Left colon (tissue), 2 donors: Measurements from ENCODE around the gene JMJD1C. TPM values are rescaled to one million over a fixed set of nuclear protein-coding genes. Genes with fewer than 3 reads are reported as not detected.

Experiments
- ATAC-seq: fragments of 200-7000 bp; cut with Tn5 transposase; one replicate; pipeline ENCODE4 v1.9.1; 2020; ENCODE audit warnings: mild to moderate bottlenecking, moderate library complexity
- DNase-seq, 2 donors: peaks; one replicate each; pipeline ENCODE4 v3.0.0-alpha.2; 2020
- intact Hi-C, 2 donors: fragments of 100-400 bp; cut with DNase I in 1 of 2; cut with micrococcal nuclease in 1 of 2; formaldehyde crosslinking; loops; one replicate each; pipeline versions ENCODE4 v1.11.2 to v1.14.0; 2022; cut with DNase I, micrococcal nuclease
- total RNA-seq, 2 donors: library from RNA; stranded (reverse); fragmentation: NEBNext Ultra II Directional; extraction: Animal tissue kit (Norgen Biotek cat#: 25700); gene quantifications; one replicate each; pipeline ENCODE4 v1.2.1, GENCODE V29; 2021
- donor health status: DM: no; HTN: no; CAD: no.
- donor health status: DM: yes; HTN: yes; CAD: no.

Gene JMJD1C
- total RNA-seq, 2 donors from 2014 or later: 56.1 to 75.0 TPM

DNA sequence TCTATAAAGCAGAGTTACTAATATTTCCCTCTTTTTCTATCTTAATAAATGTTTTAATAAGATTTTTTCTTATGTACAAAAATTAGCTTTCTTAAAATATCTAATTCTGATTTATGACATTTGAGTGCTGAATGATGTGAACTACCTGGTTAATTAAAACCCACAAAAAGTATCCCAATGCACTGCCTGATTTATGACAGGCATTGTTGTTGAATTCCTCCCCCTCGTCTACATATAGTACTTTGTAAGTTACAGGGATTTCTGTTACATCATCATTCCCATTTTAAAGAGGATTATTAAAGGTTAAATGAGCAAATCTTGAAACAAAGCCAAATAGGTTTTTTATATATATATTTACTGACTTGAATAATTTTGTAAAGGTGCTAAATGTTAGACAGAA lies 241.5 kb downstream of the JMJD1C start:
- ATAC-seq: no peak
- no peak for DNase-seq
- intact Hi-C loops: no loop called here

DNA sequence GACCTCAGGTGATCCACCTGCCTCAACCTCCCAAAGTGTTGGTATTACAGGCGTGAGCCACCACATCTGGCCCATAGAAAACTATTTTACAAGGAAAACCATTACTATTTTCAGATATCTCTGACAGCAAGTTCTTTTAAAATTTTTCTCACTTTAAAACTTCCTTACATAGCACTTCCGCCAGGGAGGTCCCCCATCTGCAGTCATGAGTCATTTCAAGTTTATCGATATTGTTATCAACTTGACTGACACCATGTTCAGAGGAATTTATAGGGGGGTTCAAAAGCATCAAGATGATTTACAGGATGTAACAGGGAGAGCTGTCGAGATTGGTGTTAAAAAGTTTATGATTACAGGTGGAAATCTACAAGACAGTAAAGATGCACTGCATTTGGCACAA lies 243.8 kb downstream of the JMJD1C start:
- DNase-seq: no peak
- intact Hi-C loops: no loop called here
- no peak for ATAC-seq

DNA sequence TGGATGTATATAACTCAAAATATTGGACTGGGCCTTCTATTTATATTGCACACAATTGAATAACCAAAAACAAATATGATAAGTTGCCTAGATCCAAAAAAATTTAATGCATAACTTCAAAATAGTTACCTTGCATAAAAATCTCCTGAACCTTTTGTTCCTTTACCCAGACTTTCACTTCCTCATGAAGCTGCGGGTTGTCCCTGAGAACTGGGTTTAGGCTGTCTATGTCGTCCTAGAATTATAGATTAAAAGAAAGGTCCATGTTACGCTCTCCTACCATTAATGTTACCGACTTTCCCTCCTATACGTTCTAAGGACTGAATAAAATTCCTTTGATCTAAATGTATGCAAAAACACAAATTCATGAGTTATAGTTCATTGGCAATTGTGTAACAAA lies 246.0 kb downstream of the JMJD1C start:
- intact Hi-C loops: loop anchor here in 1 of 2 donors (5.0 kb wide), 1 partner anchor 408 kb away; no protein-coding TSS in a partner anchor
- no peak for ATAC-seq
- DNase-seq: no peak

GRCh38 chr10:63217120-63217605 lies 248.6 kb downstream of the JMJD1C start:
- DNase-seq: no peak
- intact Hi-C loops: loop anchor here in 1 of 2 donors (2.0 to 5.0 kb wide), 2 partner anchors 410 to 502 kb away; no protein-coding TSS in a partner anchor
- peak; percentile 86 for ATAC-seq

DNA sequence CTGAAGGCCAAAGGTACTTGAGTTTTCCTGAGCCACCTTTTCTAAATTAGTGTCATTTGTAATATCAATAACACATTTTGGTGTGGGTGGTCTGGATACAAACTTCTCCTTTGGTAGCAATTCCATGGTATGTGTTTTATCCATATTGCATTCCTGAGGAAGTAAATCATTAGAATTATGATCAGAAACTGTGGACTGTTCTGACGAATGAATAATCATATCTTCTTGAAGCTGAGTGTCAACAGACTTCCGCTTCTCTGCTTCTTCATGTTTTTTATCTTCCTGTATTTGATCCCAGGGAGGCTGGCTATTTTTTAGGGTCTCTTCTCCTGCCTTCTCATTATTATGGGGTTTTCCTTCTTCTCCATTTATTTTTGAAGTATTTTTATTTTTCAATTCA lies 251.2 kb downstream of the JMJD1C start:
- intact Hi-C loops: no loop called here
- DNase-seq: no peak
- ATAC-seq: no peak

DNA sequence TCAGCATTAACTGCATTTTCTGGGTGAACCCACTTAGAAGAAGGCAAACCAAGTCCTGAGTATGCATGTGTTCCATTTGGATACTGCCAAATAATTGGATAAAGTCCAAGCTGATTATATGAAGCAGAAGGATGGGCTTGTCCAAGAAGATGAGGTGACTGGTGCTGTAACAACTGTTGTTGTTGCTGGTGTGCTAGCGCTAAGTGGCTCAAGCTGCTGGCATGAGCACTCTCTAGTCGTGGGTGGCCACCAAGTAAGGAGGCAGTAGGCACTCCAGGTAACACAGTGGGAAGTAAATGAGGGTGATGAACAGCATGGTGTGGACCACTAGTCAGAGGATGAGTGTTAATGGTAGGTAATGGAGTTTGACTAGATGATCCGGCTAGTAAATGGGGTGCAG lies 252.3 kb downstream of the JMJD1C start:
- ATAC-seq (no peak), DNase-seq (no peak)
- intact Hi-C loops: no loop called here

- intact Hi-C loops: no loop called here
- DNase-seq (no peak), ATAC-seq (no peak)
Measured at GRCh38 chr10:63210611-63211196, 255.1 kb downstream of the JMJD1C start.

- ATAC-seq (no peak), DNase-seq (no peak)
- intact Hi-C loops: no loop called here
Measured at GRCh38 chr10:63209705-63210104, 256.1 kb downstream of the JMJD1C start.

- intact Hi-C loops: no loop called here
- DNase-seq: no peak
Measured at GRCh38 chr10:63208986-63209385, 256.8 kb downstream of the JMJD1C start.

DNA sequence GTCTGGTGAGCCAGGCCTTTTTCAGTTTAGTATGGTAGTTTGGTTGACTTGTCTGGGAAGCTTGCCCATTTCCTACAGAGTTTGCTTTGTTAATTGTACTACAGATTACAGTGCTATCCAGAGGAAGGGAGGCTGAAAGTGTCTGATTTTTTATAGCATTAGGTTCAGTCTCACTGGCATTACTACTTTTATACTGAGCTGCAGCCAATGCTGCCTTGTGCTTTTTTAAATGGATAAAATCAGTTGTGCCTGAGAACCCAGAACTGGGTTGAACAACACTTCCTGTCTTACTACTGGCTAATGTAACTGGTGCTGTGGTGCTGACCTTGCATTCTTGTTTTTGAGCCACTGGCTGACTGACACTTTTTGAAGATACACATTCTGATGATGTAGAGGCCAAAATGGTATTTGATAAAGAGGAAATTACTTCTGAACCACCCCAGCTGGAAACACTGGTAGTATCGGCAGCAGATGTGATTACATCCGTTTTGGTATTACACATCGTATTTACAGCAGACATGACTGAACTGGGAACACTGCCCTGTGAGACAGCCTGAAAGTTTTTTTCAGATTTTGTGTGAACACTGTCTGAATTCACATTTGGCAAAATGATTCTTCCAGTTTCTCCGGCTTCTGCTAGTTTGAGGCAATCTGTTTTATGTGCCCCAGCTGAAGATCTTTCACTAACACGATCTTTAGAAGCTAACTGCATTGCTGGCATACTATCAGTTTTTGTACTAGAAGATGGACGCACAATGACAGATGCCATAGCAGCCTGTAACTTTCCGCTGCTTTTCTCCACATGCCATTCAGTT lies 258.6 kb downstream of the JMJD1C start:
- intact Hi-C loops: no loop called here
- no peak for DNase-seq

More at GRCh38 chr10:63208986-63209385, 256.8 kb downstream of the JMJD1C start:
- no peak for ATAC-seq

GRCh38 chr10:63206576-63206975 lies 259.2 kb downstream of the JMJD1C start:
- intact Hi-C loops: no loop called here
- DNase-seq: no peak

More for the DNA sequence above, 258.6 kb downstream of the JMJD1C start:
- ATAC-seq: peak; percentile 91

DNA sequence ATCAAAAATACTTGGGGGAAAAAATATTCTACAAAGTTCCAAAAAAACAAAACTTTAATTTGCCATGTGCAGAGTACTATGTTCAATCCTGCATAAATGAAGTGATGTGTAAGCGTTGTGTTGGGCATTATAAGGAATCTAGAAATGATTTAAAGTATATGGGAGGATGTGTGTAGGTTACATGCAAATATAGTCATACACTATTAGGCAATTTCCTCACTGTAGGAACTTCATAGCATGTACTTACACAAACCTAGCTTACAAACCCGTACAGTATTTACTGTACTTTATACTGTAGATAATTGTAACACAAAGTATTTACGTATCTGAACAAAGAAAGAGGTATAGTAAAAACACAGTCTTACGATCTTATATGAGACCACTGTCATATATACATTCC lies 260.4 kb downstream of the JMJD1C start:
- ATAC-seq: no peak
- no peak for DNase-seq
- intact Hi-C loops: no loop called here

More at GRCh38 chr10:63206576-63206975, 259.2 kb downstream of the JMJD1C start:
- ATAC-seq: no peak

DNA sequence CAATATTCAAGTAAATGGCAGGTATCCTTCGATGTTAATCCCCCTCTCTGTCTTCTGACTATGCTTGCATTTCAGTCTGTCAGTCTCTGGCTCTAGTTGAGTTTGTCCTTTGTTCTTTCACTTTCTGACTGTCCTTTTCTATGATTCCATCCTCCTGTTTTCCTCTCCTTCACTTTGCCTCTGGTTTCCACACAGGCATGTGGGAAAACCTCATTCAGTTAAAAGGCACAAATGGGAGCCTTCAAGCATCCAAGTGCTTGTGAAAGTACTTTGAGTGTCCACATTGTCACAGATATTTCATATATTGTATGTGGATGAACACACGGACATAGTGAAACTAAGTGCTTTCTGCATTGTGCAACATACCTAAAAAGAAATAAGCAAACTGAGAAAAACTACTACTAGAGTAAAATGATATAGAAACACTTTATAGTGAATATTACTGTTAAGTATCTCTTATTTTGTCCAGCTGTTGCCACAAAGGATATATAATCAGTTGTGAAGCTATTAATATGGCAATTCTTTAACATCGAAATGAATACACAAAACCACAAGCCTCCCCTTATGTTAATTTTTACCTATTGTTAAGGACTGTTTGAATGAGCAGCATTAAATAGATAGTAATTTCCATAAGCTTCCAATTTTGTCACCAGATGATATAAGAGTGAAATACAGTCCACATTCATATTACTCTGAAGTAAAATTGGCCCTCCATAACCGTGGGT lies 260.9 kb downstream of the JMJD1C start:
- ATAC-seq: no peak
- intact Hi-C loops: no loop called here
- DNase-seq: no peak

DNA sequence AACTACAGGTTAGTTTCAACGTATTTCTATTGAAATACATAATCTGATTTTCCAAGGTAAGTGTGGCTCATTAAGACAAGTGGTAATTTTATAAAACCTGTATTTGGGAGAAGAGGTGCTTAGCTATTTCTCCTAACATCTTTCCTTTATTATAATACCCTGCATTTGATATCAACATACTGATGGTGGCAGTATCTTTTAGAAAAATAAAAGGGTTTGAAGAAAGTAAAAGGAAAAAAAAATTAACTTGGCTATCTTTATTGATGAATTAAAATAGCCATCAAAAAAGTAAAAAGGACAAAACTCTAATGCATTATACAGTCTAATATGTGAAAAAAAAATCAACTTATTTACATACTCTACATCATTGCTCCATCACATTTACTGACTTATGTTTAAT lies 264.7 kb downstream of the JMJD1C start:
- no peak for DNase-seq
- intact Hi-C loops: no loop called here
- ATAC-seq: no peak

DNA sequence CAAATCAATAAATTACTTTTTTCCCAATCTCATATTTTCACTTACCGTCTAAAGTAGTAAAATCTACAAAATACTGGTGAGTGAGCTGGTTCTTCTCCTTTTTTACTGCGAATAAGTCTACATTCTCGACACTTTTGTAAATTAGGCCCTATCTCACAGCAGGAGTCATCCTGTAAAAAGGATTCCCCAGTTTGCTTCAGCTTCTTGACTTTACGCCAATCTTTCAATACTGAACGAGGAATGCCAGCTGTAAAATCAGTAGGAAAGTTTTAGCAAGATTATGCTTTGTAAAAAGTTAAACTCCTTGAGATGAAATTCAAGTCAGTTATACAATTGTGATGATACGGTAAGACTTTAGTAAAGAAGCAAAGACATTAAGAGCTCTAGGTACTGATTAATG lies 265.3 kb downstream of the JMJD1C start:
- ATAC-seq (no peak), DNase-seq (no peak)
- intact Hi-C loops: no loop called here

DNA sequence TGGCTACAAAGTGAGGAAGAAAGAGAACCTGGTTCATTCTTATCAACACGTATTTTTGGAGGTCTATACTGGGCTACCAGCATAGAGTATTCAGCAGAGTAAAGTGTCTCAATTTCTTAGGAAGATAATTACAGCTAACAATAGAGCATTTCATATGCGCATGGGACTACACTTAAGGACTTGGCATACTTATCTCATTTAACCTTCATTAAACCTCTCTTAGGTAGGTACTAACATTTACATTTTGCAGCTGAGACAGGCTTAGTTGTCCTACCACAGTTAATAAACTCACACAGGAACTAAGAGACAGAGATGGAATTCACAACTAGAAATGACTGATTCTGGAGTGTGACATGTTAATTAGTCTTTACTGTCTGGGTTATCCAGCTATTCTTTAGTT lies 266.1 kb downstream of the JMJD1C start:
- DNase-seq (no peak), ATAC-seq (no peak)
- intact Hi-C loops: no loop called here

DNA sequence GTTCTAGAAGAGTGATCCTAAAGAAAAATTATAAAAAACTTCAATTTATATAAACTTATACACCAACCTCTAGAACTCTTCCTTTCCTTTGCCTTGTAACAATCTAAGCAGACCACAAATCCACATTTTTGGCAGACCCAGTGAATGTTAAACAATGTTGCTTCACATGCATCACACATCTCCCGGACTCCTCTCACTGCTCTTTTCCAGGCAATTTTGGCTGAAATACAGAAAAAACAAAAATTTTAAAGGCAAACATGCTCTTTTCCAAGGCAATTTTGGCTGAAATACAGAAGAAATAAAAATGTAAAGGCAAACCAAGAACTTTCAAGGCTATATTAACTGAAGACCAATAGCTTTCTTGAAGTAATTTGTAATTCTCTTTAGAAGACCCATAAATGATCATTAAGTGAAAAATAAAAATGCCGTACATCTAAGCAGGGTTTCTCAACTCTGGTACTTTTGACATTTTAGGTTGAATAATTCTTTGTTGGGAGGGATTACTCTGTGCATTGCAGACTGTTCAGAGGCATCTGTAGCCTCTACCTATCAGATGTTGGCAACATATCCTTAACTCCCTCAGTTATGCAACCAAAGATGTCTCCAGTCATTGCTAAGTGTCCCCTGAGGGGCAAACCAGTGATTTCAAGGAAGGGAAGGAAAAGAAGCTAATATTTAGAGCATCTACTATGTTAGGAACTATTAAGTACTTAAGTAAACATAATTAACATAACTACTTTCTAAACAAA lies 268.3 kb downstream of the JMJD1C start:
- intact Hi-C loops: no loop called here
- ATAC-seq: no peak
- no peak for DNase-seq

GRCh38 chr10:63192826-63193225 lies 273.0 kb downstream of the JMJD1C start:
- ATAC-seq (no peak), DNase-seq (no peak)
- intact Hi-C loops: no loop called here

DNA sequence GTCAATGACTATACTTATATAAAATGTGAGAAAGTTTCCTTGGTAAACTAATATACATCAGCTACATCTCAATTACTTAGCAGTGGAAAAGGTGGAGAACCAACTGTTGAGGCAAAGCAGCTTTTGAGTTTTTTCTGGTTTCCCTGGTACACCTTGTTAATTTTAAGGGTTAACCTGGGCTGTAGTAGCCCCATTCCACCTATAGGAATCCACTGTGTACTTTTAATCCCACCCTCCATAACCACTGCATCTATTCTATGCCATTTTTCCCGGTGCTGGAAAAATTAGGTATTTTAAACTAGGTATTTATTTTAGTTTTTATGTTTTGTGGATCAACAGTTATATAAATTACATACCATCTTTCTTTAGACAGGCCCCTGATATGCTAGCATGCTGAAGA lies 290.2 kb downstream of the JMJD1C start:
- DNase-seq: no peak
- intact Hi-C loops: no loop called here
- ATAC-seq: no peak
